PFSK-1 (cell line): ENCODE results near the gene RPGRIP1L.

Experiments used
- FOXP2 ChIP-seq: optimal IDR thresholded peaks from 2 replicates; pipeline ENCODE3; 2011; ENCODE audit warnings: borderline replicate concordance, control low read depth, inconsistent platforms; ENCODE audit not compliant: insufficient read depth; ENCODE audit errors: extremely low read length, extremely low read depth
- POLR2AphosphoS5 ChIP-seq: IDR thresholded peaks from 2 replicates; pipeline ENCODE4 v1.6.1; 2012; ENCODE audit warnings: low read depth, mild to moderate bottlenecking, control low read depth, low read length, moderate library complexity
- REST ChIP-seq, 2 experiments: IDR thresholded peaks; 2 replicates each; pipeline versions ENCODE4 v1.6.1 to v1.8.0; 2011 to 2012; ENCODE audit warnings: low read depth in 2 of 2, low read length in 2 of 2, control low read depth in 1 of 2, inconsistent platforms in 1 of 2, mild to moderate bottlenecking in 1 of 2, moderate library complexity in 1 of 2; ENCODE audit not compliant: insufficient read depth in 1 of 2
- SIN3A ChIP-seq: IDR thresholded peaks from 2 replicates; pipeline ENCODE4 v1.6.1; 2012; ENCODE audit warnings: mild to moderate bottlenecking, low read length, moderate library complexity, borderline replicate concordance; ENCODE audit not compliant: insufficient read depth
- TAF1 ChIP-seq: IDR thresholded peaks from 2 replicates; pipeline ENCODE4 v1.6.1; 2012; ENCODE audit warnings: low read length, control low read depth, borderline replicate concordance; ENCODE audit not compliant: insufficient read depth

- TF ChIP-seq SIN3A, result no peak
- TF ChIP-seq POLR2AphosphoS5, result no peak
- no peak for TF ChIP-seq TAF1
- no peak for TF ChIP-seq REST (IDR thresholded peaks at IDR 0.05; ENCODE audit: insufficient read depth in 1 of 2, low read depth in 2 of 2, low read length in 2 of 2)
- TF ChIP-seq FOXP2, result no peak
Observed at GRCh38 chr16:53611179-53611696, 92.4 kb downstream of the RPGRIP1L start.
